Nephron (organoid): ENCODE measurements around the gene GMIP.
"Not testable (repeated sequence)": the region's sequence is repeated elsewhere in the genome, so short reads cannot be mapped to it uniquely, and the experiment has no call there.

ENCODE experiments used
- H3K27ac Mint-ChIP-seq, 3 experiments: 2 replicates each; pipeline ENCODE4 v1.8.0; 2020; ENCODE audit warnings: mixed read lengths in 3 of 3, mild to moderate bottlenecking in 2 of 3, moderate library complexity in 1 of 3
- H3K27me3 Mint-ChIP-seq: 2 replicates; pipeline ENCODE4 v1.8.0; 2021; ENCODE audit warnings: low read depth, mild to moderate bottlenecking, moderate library complexity, mixed read lengths
- H3K36me3 Mint-ChIP-seq: 2 replicates; pipeline ENCODE4 v1.8.0; 2020; ENCODE audit warnings: low read depth, mixed read lengths
- H3K4me1 Mint-ChIP-seq: 2 replicates; pipeline ENCODE4 v1.8.0; 2020; ENCODE audit warnings: mixed read lengths
- H3K4me3 Mint-ChIP-seq, 3 experiments: 2 replicates each; pipeline ENCODE4 v1.8.0; 2020; ENCODE audit warnings: mild to moderate bottlenecking in 3 of 3, mixed read lengths in 3 of 3, moderate library complexity in 2 of 3
- H3K9me3 Mint-ChIP-seq: 2 replicates; pipeline ENCODE4 v1.8.0; 2020; ENCODE audit warnings: mixed read lengths
- TF ChIP-seq, protein P1 (sequence below), 3 experiments: fragments of 200-600 bp; sonication (generic); IDR thresholded peaks; one replicate each; pipeline ENCODE4 v1.5.0; 2021; ENCODE audit warnings: antibody characterized with exemption in 3 of 3; ENCODE audit not compliant: unreplicated experiment in 3 of 3

Gene GMIP

DNA sequence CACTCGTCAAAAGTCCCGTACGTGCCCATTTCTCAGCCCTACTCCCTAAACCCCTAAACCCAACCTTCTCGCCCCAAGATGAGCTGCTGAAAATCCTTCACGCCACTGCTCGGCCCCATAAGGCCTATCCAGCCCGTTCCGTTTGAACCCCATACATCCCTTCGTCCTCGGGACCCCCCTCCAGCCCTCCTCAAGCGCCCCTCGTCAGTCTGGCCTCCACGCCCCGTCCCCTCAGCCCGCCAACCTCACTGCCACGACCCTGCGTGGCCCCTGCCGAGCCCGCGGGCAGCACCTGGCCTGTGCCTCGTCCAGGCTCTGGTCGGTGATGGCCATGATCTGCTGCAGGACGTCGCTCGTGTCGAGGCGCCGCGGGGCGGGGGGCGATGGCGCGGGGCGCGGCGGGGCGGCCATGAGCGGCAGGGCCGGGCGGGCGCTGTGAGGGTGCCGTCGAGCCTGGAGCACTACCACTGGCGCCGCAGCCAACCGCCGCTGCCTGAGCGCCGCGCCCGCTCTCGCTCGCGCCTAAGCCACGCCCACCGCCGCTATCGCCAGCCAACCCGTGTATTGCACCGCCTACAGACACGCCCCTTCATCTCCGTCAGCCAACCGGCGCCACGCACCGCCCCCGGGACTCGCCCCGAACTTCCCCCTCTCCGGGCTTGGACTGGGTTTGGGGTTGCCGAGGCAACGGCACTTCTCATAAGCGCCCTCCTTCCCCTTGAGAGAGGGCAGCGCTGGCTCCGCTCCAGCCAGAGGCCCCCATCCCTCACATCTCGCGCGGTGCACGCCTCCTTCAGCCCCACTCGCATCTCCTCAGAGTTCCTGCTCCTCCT, 25.0 kb downstream of the GMIP start, which contains the start of gene PBX4:
PBX4 (minus strand) TSS at position 469 of the 833 bp plus-strand sequence; CDS start at position 411, 58 bp downstream.
- Mint-ChIP-seq H3K4me3 (peak within 1 kb of the TSS; percentile 86 to 88 (median 87)), H3K4me1 (peaks cover 23% of the 10 kb centered on the region), H3K27me3 (no peaks in the 10 kb centered on the region), H3K27ac (peak within 1 kb of the TSS; percentile 56 to 85 (median 85)), H3K9me3 (no peaks in the 10 kb centered on the region), H3K36me3 (peaks cover 5% of the 10 kb centered on the region)
- TF ChIP-seq, protein P1, sequence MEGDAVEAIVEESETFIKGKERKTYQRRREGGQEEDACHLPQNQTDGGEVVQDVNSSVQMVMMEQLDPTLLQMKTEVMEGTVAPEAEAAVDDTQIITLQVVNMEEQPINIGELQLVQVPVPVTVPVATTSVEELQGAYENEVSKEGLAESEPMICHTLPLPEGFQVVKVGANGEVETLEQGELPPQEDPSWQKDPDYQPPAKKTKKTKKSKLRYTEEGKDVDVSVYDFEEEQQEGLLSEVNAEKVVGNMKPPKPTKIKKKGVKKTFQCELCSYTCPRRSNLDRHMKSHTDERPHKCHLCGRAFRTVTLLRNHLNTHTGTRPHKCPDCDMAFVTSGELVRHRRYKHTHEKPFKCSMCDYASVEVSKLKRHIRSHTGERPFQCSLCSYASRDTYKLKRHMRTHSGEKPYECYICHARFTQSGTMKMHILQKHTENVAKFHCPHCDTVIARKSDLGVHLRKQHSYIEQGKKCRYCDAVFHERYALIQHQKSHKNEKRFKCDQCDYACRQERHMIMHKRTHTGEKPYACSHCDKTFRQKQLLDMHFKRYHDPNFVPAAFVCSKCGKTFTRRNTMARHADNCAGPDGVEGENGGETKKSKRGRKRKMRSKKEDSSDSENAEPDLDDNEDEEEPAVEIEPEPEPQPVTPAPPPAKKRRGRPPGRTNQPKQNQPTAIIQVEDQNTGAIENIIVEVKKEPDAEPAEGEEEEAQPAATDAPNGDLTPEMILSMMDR (IDR thresholded peaks at IDR 0.05; ENCODE audit: unreplicated experiment in 3 of 3): no peak

DNA sequence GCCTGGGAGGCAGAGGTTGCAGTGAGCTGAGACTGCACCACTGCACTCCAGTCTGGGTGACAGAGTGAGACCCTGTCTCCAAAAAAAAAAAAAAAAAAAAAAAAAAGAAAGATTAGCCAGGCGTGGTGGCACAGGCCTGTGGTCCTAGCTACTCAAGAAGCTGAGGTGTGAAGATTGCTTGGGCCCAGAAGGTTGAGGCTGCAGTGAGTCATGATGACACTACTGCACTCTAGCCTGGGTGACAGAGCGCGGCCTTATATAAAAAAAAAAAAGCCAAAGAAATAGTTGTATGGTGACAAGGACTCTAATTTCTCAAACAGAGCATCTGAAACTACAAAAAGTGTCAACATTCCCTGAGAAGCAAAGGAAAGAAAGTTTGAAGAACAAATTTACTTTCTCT, 28.4 kb downstream of the GMIP start:
- TF ChIP-seq, protein P1 (IDR thresholded peaks at IDR 0.05; ENCODE audit: unreplicated experiment in 3 of 3): no peak
- Mint-ChIP-seq H3K27me3 (no peaks in the 10 kb centered on the region), H3K36me3 (no peaks in the 10 kb centered on the region), H3K9me3 (no peaks in the 10 kb centered on the region), H3K4me3 (peak overlapping the region in 1 of 3 experiments; percentile 54), H3K4me1 (peaks cover 32% of the 10 kb centered on the region), H3K27ac (peak overlapping the region in 1 of 3 experiments; percentile 25)

DNA sequence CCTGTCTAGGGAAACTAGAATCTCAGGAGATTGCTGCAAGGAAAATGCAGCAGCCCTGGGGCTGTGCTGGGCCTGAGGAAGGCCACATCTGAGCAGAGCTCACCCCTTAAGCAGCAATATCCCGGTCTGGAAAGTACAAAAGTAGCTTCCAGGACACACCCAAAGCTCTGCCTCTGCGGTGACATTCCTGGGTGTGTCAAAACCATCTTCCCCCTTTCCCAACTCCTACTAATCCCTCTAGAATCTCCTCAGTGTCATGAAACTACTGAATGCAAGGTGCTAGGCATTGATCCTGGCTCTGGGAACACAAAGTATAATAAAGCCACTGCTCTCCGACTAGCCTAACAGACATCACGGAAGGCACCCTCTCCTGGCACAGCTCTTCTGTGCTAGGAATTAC, 30.0 kb downstream of the GMIP start:
- H3K27me3 Mint-ChIP-seq: no peaks in the 10 kb centered on the region
- H3K9me3 Mint-ChIP-seq: no peaks in the 10 kb centered on the region
- H3K4me3 Mint-ChIP-seq: peak overlapping the region in 2 of 3 experiments; percentile 5 to 38
- peaks cover 3% of the 10 kb centered on the region for H3K36me3 Mint-ChIP-seq
- H3K27ac Mint-ChIP-seq: peak overlapping the region; percentile 79 to 91 (median 82)
- TF ChIP-seq, protein P1 (IDR thresholded peaks at IDR 0.05; ENCODE audit: unreplicated experiment in 3 of 3): no peak
- H3K4me1 Mint-ChIP-seq: peaks cover 22% of the 10 kb centered on the region

DNA sequence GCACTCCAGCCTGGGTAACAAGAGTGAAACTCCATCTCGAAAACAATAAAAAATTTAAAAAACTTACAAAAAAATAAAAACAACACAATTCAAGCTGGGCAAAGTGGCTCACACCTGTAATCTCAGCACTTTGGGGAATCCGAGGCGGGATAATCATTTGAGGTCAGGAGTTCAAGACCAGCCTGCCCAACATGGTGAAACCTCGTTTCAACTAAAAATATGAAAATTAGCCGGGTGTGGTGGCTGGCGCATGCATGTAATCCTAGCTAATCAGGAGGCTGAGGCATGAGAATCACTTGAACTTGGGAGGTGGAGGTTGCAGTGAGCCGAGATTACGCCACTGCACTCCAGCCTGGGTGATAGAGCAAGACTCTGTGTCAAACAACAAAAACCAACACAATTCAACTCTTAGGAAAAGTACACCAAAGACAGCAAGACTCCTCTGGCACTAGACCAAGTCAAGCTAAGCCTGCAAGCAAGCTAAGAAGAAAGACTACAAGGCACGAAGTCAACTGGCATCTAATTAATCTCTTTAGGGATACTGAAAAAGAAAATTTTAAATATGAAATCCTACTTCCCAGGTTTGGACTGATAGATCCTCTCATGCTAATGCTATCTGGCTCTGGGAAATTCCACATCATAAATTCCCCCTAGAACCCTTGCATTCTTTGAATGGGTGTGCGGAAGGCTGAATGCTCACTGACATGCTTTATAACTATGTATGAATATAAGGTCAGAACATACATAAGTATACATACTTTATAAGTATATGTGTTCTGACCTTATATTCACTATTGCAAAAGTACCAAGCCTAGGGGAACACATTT, 32.9 kb downstream of the GMIP start:
- Mint-ChIP-seq H3K4me3 (no peak overlapping the region), H3K27ac (peak overlapping the region in 2 of 3 experiments; percentile 3 to 85), H3K9me3 (no peaks in the 10 kb centered on the region), H3K36me3 (peaks cover 5% of the 10 kb centered on the region), H3K27me3 (no peaks in the 10 kb centered on the region), H3K4me1 (peaks cover 20% of the 10 kb centered on the region)
- TF ChIP-seq, protein P1 (IDR thresholded peaks at IDR 0.05; ENCODE audit: unreplicated experiment in 3 of 3): no peak

DNA sequence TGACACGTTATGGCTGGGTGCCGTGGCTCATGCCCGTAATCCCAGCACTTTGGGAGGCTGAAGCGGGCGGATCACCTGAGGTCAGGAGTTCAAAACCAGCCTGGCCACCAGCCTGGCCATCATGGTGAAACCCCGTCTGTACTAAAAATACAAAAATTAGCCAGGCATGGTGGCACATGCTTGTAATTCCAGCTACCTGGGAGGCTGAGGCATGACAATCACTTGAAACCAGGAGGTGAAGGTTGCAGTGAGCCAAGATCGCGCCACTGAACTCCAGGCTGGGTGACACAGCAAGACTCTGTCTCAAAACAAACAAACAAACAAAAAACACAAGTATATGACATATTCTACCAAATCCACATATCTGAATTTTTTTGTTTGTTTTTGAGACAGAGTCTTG, 36.8 kb downstream of the GMIP start:
- peaks cover 14% of the 10 kb centered on the region for H3K4me1 Mint-ChIP-seq
- not testable (repeated sequence) for H3K4me3 Mint-ChIP-seq, H3K27me3 Mint-ChIP-seq, H3K27ac Mint-ChIP-seq, H3K9me3 Mint-ChIP-seq, H3K36me3 Mint-ChIP-seq

DNA sequence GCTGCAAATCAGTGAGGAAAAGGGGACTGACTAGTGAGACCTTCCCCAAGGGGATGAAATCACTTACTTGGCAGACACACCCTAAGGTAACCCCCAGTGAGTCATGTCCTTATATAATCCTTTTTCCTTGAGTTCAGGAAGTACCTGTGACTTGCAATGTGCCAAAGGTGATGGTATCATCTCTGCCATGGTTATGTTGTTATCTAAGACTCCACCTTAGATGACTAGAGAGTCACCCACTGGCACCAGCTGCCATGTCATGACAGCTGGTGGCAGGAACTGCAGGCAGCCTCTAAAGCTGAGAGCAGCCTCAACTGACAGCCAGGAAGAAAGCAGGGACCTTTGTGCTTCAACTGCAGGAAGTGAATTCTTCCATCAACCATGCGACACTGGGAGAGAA, 37.4 kb downstream of the GMIP start:
- Mint-ChIP-seq H3K27me3 (no peaks in the 10 kb centered on the region), H3K4me1 (peaks cover 12% of the 10 kb centered on the region), H3K4me3 (no peak overlapping the region), H3K36me3 (peaks cover 5% of the 10 kb centered on the region), H3K27ac (peak overlapping the region in 1 of 3 experiments; percentile 67), H3K9me3 (no peaks in the 10 kb centered on the region)
- TF ChIP-seq, protein P1 (IDR thresholded peaks at IDR 0.05; ENCODE audit: unreplicated experiment in 3 of 3): no peak
